ENCODE measurements around the gene GRAMD4.

GRCh38 chr22:46604306-46604690, 15.9 kb upstream of the GRAMD4 start:
- TF ChIP-seq CTCF (conservative IDR thresholded peaks at IDR 0.05; ENCODE audit: low read depth, low read length) (no peak), EZH2phosphoT487 (IDR thresholded peaks at IDR 0.05; ENCODE audit: borderline replicate concordance, low read length) (no peak), EZH2 (IDR thresholded peaks at IDR 0.05; ENCODE audit: low read length, unreplicated experiment) (no peak)
